Activated naive CD4-positive, alpha-beta T cell treated with anti-CD3 and anti-CD28 coated beads, Interleukin-2, amount 50 U/mL, for 72 hours (primary cell): ENCODE data around the gene HECTD4. TPM values are rescaled to one million over a fixed set of nuclear protein-coding genes. Genes with fewer than 3 reads are reported as not detected.
A peak's percentile ranks its signal among the peaks of the same experiment; 100 is the strongest.
"Not testable (repeated sequence)": the region's sequence is repeated elsewhere in the genome, so short reads cannot be mapped to it uniquely, and the experiment has no call there.

Experiments used
- ATAC-seq, 2 donors: fragments of 150-1000 bp; cut with Tn5 transposase; 2 replicates each; pipeline ENCODE4 v1.10.0; 2021; ENCODE audit warnings: mild to moderate bottlenecking in 2 of 2, moderate library complexity in 2 of 2
- DNase-seq, 2 donors: peaks; one replicate each; pipeline ENCODE4 v3.0.0; 2021 to 2022; ENCODE audit warnings: low spot score in 2 of 2
- H3K27ac Mint-ChIP-seq, 2 donors: one replicate each; pipeline ENCODE4 v1.8.0; 2022; ENCODE audit warnings: mild to moderate bottlenecking in 2 of 2, mixed read lengths in 2 of 2
- H3K36me3 Mint-ChIP-seq, 2 donors: one replicate each; pipeline ENCODE4 v1.8.0; 2022; ENCODE audit warnings: mixed read lengths in 2 of 2
- H3K9me3 Mint-ChIP-seq, 2 donors: one replicate each; pipeline ENCODE4 v1.8.0; 2022; ENCODE audit warnings: mixed read lengths in 2 of 2
- total RNA-seq, 2 donors: library from RNA; stranded (reverse); gene quantifications; one replicate each; pipeline ENCODE4 v1.2.3, GENCODE V29; 2022

HECTD4 gene
- total RNA-seq, 2 donors from 2014 or later = 26.7 to 31.0 TPM

DNA sequence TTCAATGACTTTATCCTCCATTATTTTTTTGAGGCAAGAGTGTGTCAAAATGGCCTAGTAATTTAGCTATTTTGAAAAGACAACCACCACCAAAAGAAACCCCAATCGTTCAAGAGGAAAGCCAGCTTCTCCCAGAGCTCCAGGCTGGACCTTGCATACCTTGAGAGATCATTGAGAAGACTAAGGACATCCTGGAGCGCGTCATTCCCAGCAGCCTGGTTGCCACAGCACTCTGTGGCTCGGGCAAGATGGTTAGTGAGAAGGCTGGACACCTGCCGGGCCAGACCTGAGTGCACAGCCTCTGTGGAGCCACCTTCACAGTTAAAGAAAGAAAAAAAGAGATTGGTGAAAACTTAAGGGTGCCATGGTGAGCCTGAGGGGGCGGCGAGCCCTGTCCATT, 145.4 kb downstream of the HECTD4 start:
- DNase-seq (no peak), ATAC-seq (no peak)
- Mint-ChIP-seq H3K36me3 (peaks cover 0 to 8% of the 10 kb centered on the region in 2 donors), H3K9me3 (no peaks in the 10 kb centered on the region), H3K27ac (no peak overlapping the region)

DNA sequence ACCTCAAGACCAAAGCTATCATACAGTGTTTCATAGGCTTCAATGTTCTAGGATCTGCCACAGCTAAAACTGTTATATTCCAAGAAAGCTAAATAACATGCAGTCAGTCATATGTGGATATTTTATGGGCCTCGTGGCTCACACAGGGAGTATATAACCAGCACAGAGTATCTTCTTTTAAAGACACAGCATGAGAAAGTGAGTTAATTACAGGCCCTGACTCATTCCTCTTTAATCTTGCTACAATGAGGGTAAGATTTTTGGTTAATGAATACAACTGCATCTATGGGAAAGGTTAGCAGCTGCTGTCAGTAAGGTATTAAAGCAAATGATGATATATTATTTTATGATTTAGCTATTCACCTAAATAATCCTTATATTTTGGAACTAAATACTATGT, 145.8 kb downstream of the HECTD4 start:
- no peak overlapping the region for H3K27ac Mint-ChIP-seq
- no peak for ATAC-seq
- peaks cover 0 to 8% of the 10 kb centered on the region in 2 donors for H3K36me3 Mint-ChIP-seq
- DNase-seq = no peak
- no peaks in the 10 kb centered on the region for H3K9me3 Mint-ChIP-seq

DNA sequence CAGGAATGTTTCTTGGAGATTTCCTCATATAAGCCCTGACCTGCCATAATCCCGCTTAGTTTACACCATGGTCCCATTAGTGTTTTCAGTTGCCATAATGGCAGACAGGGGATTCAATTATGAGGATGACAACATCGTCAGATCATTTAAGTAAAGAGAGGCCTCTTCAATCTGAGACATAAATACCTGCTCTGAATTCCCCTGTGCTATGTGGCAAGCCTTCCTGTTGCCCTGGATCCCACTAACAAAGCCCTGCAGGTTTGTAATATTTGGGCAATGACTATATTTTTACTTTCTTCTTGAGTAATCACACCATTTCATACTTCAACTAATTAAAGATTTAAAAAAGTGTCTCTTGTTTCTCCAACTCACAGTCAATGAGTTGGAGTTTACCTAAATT, 147.9 kb downstream of the HECTD4 start:
- DNase-seq (no peak), ATAC-seq (peak in 1 of 2 donors; percentile 50)
- Mint-ChIP-seq H3K9me3 (no peaks in the 10 kb centered on the region), H3K36me3 (peaks cover 0 to 8% of the 10 kb centered on the region in 2 donors), H3K27ac (no peak overlapping the region)

DNA sequence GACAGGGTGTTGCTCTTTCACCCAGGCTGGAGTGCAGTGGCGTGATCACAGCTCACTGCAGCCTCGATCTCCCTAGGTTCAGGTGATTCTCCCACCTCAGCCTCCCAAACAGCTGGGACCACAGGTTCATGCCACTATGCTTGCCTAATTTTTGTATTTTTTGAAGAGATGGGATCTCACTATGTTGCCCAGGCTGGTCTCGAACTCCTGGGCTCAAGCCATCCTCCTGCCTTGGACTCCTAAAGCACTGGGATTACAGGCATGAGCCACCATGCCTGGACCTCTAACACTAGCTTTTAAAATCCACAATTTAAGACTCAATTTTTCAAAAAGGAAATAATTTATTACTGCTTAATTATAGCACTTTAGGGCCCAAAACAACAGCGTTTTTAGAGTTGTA, 149.0 kb downstream of the HECTD4 start:
- no peaks in the 10 kb centered on the region for H3K9me3 Mint-ChIP-seq
- H3K36me3 Mint-ChIP-seq = peaks cover 0 to 8% of the 10 kb centered on the region in 2 donors
- H3K27ac Mint-ChIP-seq = peak overlapping the region in 1 of 2 donors; percentile 62
- DNase-seq (no peak), ATAC-seq (no peak)

DNA sequence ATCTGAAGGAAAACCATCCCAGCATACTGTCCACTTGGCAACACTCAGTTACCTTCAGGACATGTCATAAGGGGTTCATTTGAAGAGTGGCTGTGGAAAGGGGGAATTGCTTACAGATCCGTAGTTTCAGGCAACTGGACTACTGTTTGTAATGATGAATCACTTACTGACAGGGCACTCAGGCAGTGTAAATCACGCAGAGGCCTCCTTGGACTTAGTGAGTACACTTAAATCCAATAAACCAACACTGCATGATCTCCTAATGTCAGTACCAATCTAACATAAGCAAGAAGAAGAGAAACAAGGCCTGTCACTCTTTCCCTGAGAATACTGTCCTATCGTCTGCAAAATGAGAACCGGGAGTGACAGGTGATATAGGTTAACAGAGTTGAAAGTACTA, 152.1 kb downstream of the HECTD4 start:
- peaks cover 0 to 8% of the 10 kb centered on the region in 2 donors for H3K36me3 Mint-ChIP-seq
- ATAC-seq (no peak), DNase-seq (no peak)
- no peak overlapping the region for H3K27ac Mint-ChIP-seq
- H3K9me3 Mint-ChIP-seq = no peaks in the 10 kb centered on the region

DNA sequence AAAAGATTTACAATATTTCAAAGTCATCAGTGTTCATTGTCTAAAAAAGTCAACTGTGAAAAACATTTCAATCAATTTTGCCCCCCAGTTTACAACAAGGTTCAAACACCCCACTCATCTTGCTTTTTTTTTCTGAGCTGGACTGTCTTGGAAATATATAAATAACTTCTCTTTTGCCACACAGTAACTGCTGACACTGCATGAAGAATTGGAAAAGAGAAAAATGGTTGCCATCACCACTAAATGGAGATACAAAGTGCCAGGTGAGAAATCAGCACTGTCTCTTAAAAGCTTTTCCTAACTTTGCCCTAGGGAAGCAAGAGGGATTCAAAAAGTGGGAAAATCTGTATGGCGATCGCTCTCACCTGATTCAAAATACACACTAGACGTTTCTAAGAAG, 155.5 kb downstream of the HECTD4 start:
- no peaks in the 10 kb centered on the region for H3K36me3 Mint-ChIP-seq
- ATAC-seq = no peak
- H3K27ac Mint-ChIP-seq = no peak overlapping the region
- no peak for DNase-seq
- H3K9me3 Mint-ChIP-seq = no peaks in the 10 kb centered on the region

DNA sequence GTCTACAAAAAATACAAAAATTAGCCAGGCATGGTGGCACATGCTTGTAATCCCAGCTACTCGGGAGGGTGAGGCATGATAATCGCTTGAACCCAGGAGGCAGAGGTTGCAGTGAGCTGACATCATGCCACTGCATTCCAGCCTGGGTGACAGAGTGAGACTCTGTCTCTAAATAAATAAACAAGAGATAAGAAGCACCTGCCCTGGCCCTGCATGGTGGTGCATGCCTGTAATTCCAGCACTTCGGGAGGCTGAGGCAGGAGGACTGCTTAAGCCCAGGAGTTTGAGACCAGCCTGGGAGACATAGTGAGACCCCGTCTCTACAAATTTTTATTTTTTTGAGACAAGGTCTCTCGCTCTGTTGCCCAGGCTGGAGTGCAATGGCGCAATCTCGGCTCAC, 161.6 kb downstream of the HECTD4 start:
- H3K9me3 Mint-ChIP-seq, DNase-seq, H3K36me3 Mint-ChIP-seq, ATAC-seq, H3K27ac Mint-ChIP-seq: not testable (repeated sequence)

DNA sequence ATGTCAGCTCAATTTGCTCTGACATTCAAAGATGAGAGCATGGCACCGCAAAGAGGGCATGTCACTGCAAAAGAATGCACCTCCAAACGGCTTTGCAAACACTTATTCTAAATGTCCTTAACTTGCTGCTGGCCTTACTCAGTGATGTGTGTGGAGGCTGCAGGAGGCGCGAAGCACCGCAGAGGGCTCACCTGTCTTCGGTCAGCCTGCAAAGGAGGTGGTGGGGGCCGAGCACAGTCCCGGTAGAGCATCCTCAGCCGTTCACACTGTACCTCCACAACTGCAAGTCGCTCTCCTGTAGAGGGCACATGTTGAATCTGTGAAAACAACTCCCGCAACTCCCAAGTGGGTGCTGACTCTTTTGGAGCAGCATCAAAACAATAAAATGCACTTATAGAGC, 163.0 kb downstream of the HECTD4 start:
- Mint-ChIP-seq H3K36me3 (no peaks in the 10 kb centered on the region), H3K9me3 (no peaks in the 10 kb centered on the region), H3K27ac (no peak overlapping the region)
- DNase-seq = no peak
- no peak for ATAC-seq

DNA sequence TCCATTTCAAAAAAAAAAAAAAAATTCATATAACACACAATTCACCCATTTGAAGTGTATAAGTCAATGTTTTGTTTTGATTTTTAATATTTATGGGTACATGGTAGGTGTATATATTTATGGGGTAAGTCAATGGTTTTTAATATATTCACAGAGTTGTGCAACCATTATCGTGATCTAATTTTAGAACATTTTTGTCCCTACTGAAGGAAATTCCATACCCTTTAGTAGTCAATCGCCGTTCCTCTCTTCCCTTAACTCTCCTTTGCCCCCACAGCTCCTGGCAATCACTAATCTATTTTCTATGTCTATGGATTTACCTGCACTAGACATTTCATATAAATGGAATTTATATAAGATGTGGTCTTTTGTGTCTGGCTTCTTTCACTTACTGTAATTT, 164.1 kb downstream of the HECTD4 start:
- DNase-seq (no peak), ATAC-seq (no peak)
- H3K36me3 Mint-ChIP-seq = no peaks in the 10 kb centered on the region
- no peaks in the 10 kb centered on the region for H3K9me3 Mint-ChIP-seq
- H3K27ac Mint-ChIP-seq = no peak overlapping the region

DNA sequence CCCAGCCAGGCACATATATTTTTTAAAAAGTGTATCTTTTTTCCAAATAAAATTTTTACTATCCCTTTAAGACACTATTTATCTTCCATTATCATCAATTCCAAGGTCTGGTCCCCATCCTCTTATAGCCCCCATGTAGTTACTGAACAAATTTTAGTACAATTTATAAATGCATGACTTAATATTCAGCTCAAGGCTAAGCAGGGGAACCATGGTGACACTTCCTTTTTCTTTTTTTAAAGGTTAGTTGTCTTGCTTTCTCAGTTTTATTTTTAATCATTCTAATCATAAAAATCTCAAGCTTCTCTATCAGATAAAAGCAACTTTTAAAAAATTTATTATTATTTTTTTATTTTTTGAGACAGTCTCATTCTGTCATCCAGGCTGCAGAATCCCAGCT, 164.6 kb downstream of the HECTD4 start:
- Mint-ChIP-seq H3K9me3 (no peaks in the 10 kb centered on the region), H3K27ac (no peak overlapping the region), H3K36me3 (no peaks in the 10 kb centered on the region)
- ATAC-seq = no peak
- no peak for DNase-seq

DNA sequence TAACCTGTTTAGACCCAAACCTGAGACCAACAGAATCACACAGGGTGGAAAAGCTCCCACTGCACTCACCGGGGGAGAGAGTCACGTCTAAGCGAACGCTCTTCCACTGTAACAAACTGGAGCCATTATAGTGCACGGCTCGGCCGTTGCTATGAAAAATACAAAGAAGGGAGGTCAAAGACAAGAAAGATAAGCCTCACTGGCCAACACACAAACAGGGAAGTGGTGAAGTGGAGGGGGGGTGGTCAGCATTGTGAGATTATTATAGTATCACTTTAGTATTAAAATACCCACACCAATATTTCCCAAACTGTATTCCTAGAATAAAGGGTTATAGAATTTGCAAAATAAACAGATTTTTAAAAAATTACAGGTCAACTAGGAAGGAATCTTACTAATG, 166.0 kb downstream of the HECTD4 start:
- H3K27ac Mint-ChIP-seq = no peak overlapping the region
- no peak for ATAC-seq
- no peaks in the 10 kb centered on the region for H3K9me3 Mint-ChIP-seq

DNA sequence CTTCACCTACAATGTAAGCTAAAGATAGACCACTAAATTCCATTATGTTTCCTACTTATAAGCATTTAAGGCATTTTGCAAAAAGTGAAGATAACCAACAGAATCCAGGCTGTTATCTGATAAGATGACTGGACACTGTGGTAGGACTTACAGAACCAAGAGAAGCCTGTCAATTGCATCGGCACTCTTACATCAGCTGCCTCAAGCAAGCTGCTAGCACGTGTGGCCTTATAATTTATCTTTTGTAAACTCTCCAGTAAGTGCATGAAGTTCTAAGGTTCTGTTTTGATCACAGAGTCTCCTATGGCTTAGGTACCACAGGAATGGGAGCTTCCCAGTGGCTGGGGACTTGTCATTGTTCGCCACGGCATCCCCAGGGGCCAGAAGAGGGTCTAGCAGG, 168.2 kb downstream of the HECTD4 start:
- no peak for DNase-seq
- Mint-ChIP-seq H3K9me3 (no peaks in the 10 kb centered on the region), H3K36me3 (no peaks in the 10 kb centered on the region), H3K27ac (no peak overlapping the region)
- no peak for ATAC-seq

More for the DNA sequence above, 166.0 kb downstream of the HECTD4 start:
- H3K36me3 Mint-ChIP-seq = no peaks in the 10 kb centered on the region
- DNase-seq = no peak

DNA sequence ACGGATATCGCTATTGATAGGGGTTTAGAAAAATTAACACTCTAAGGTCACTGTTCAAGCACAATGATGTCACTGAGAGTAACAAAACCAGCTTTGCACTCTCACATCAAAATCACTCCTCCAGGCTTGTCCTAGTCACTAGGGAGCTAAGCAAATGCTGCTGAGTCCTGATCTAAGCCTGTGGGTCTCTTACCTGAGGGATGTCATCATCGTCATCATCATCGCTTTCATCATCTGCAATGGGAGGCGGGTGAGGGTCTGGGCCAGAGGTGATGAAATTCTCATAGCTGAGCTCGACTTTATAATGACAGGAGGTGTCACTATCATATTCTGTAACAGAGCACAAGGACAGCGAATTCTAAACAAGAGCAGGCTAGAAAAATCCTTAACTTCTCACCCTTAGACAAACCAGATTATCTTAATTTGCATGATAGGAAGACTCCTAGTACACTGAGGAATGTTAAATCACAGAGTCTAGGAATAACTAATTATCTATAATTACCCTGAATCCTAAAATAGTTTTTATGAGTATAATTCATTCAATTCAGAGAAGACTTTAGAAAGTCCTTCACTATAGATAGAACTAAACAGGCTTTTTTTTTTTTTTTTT, 173.8 kb downstream of the HECTD4 start:
- H3K36me3 Mint-ChIP-seq = no peaks in the 10 kb centered on the region
- peak overlapping the region in 1 of 2 donors; percentile 22 for H3K27ac Mint-ChIP-seq
- no peak for ATAC-seq
- no peaks in the 10 kb centered on the region for H3K9me3 Mint-ChIP-seq
- no peak for DNase-seq

DNA sequence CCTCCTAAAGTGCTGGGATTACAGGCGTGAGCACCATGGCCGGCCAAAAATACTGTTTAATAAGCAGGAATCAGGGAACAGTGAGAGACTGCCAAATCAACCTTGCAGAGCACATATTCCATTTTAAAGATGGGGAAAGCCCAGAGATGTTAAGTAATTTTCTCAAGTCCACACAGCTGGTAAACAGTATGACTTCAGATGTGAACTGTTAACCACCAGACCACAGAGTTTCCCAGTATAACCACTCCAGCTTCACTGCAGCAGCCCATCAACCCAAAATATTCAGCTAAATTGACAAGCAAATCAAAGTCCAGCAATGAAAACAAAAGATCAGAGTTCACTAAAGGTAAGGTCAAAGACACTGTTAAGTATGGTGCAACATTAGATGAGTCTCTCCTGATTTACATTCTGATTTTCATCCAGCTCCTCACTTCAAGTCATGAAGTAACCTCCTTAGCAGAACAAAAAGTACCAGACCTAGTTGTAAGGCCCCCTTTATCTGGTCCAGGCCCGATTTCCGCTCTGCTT, 174.8 kb downstream of the HECTD4 start:
- ATAC-seq = no peak
- Mint-ChIP-seq H3K36me3 (no peaks in the 10 kb centered on the region), H3K27ac (no peak overlapping the region), H3K9me3 (no peaks in the 10 kb centered on the region)
- no peak for DNase-seq

DNA sequence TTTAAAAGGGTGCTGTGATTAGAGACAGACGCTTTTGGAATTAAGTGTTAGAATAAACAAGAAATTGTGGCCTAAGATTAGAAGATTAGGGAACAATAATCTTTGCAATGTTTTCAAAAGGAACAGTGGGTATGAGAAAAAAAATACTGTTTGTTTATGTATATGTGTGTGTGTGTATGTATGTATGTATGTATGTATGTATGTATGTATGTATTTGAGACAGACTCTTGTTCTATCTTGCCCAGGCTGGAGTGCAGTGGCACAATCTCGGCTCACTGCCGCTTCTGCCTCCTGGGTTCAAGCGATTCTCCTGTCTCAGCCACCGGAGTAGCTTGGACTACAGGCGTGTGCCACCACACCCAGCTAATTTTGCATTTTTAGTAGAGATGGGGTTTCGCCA, 175.3 kb downstream of the HECTD4 start:
- Mint-ChIP-seq H3K9me3 (no peaks in the 10 kb centered on the region), H3K27ac (no peak overlapping the region), H3K36me3 (no peaks in the 10 kb centered on the region)
- ATAC-seq = no peak
- no peak for DNase-seq

DNA sequence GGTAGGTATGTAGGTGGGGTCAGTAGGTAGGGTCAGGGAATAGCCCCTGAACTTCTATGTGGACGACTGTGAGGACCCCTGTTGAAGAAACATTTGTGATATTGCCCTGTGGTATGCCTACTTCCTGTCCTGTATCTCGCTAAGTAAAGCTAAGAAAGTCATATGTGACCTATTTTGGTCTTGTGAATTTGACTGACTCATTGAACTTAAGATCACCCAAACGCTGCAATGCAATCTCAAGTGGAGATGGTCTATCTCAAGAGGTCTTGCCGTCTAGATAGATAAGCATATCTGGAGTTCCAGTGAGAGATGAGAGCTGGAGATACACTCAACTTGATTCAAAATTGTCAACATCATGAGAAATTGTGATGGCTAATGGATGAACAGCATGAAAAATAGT, 183.1 kb downstream of the HECTD4 start:
- no peaks in the 10 kb centered on the region for H3K36me3 Mint-ChIP-seq
- H3K27ac Mint-ChIP-seq = no peak overlapping the region
- no peak for ATAC-seq
- no peaks in the 10 kb centered on the region for H3K9me3 Mint-ChIP-seq
- no peak for DNase-seq

DNA sequence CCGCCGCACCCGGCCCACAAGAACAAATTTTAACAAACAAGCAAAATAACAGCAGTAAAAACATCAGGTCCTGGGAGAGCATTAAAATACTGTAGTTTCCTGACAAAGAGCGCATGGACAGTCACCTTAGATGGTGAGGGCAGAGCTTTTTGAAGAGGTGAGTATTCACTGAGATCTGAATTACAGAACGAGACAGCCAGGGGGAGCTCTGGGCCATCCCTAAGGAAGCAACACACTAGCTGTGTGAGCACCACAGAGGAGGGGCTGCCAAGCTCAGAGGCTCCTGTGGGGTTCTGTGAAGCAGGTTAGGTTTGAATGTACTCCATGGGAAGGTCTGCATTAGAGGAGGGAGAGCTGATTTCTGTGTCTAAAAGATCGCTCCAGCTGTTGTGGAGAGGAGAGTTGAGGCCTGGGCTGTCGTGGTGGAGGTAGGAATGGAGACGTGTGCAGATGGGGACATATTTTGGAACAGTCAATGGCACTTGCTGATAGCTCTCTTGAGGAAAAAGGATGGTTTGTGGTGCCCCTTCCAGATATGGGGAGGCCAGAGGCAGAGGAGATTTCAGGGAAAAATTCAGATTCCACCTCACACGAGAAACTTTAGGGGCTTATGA, 184.0 kb downstream of the HECTD4 start:
- peak; percentile 83 to 84 for ATAC-seq
- Mint-ChIP-seq H3K36me3 (no peaks in the 10 kb centered on the region), H3K9me3 (no peaks in the 10 kb centered on the region), H3K27ac (peak overlapping the region; percentile 0 to 24)
- DNase-seq = peak in 1 of 2 donors; percentile 53

DNA sequence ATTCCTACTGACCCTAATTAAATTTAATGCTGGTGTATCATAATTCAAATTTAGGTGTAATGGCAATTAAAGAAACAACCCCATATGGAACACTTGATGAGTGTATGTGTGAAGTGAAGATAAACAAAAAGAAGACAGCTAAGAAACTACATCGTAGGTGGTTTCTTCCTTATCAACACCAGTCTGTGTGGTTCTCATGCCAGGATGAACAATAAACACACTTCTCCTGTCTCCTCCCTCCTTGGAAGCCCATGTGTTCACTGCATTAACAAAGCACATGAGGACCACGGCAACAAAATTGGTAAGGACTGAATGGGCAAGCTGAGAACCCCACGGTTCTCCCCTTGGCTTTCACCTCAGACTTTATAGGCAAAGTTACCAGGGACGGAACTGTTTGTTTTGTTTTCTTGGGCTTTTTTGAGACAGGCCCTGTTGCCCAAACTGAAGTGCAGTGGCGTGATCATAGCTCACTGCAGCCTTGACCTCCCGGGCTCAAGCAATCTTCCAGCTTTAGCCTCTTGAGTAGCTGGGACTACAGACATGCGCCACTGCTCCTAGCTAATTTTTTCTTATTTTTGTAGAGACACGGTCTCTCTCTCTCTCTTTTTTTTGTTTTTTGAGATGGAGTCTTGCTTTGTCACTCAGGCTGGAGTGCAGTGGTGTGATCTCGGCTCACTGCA, 185.9 kb downstream of the HECTD4 start:
- DNase-seq (no peak), ATAC-seq (no peak)
- no peaks in the 10 kb centered on the region for H3K36me3 Mint-ChIP-seq
- no peaks in the 10 kb centered on the region for H3K9me3 Mint-ChIP-seq
- peak overlapping the region in 1 of 2 donors; percentile 70 for H3K27ac Mint-ChIP-seq
